IMR-90 (cell line): Measurements from ENCODE around the gene ATF5. TPM values are rescaled to one million over a fixed set of nuclear protein-coding genes. Genes with fewer than 3 reads are reported as not detected.

Experiments
- ATAC-seq: fragments of 200-7000 bp; cut with Tn5 transposase; 2 replicates; pipeline ENCODE4 v1.9.1; 2020; ENCODE audit warnings: low read depth, mild to moderate bottlenecking, moderate library complexity
- BruUV-seq: library from RNA; stranded (reverse); fragments of 400-500 nt; replicated peaks from 2 replicates; lab custom pipeline; 2021; lab: Mats Ljungman, UMichigan
- CTCF ChIA-PET: fragments of 300-600 bp; formaldehyde crosslinking; extraction: SDS; loops from one replicate; lab custom pipeline; 2021; ENCODE audit warnings: antibody characterized with exemption; lab: Yijun Ruan, JAX
- POLR2A ChIA-PET: fragments of 300-600 bp; sonication (Branson Sonifier 250); formaldehyde crosslinking; loops from one replicate; lab custom pipeline; 2022; ENCODE audit warnings: antibody characterized with exemption; ENCODE audit not compliant: unreplicated experiment; lab: Charles Lee
- DNase-seq: peaks from one replicate; pipeline ENCODE4 v3.0.0; 2013
- H2AFZ ChIP-seq: replicated peaks from 2 replicates; pipeline ENCODE3; 2013; ENCODE audit warnings: low read length, mild to moderate bottlenecking; ENCODE audit not compliant: poor library complexity
- H2AK5ac ChIP-seq: 2 replicates; pipeline ENCODE4 v1.6.1; 2013; ENCODE audit warnings: low read depth, low read length, inconsistent platforms
- H2AK9ac ChIP-seq: replicated peaks from 2 replicates; pipeline ENCODE3; 2013; ENCODE audit warnings: mild to moderate bottlenecking, low read depth, low read length, moderate library complexity; ENCODE audit not compliant: poor library complexity
- H2BK120ac ChIP-seq: 2 replicates; pipeline ENCODE4 v1.6.1; 2013; ENCODE audit warnings: low read depth, low read length, inconsistent platforms
- H2BK15ac ChIP-seq: 3 replicates; pipeline ENCODE4 v1.6.1; 2013; ENCODE audit warnings: low read depth, low read length, inconsistent platforms
- H2BK20ac ChIP-seq: 2 replicates; pipeline ENCODE4 v1.6.1; 2013; ENCODE audit warnings: low read depth, mild to moderate bottlenecking, inconsistent platforms, low read length, moderate library complexity
- H2BK5ac ChIP-seq: 2 replicates; pipeline ENCODE4 v1.6.1; 2013; ENCODE audit warnings: mild to moderate bottlenecking, low read depth, low read length, inconsistent platforms; ENCODE audit not compliant: poor library complexity, severe bottlenecking
- H3K14ac ChIP-seq: replicated peaks from 2 replicates; pipeline ENCODE4 v1.6.1; 2013; ENCODE audit warnings: low read depth, low read length, inconsistent platforms
- H3K18ac ChIP-seq: 2 replicates; pipeline ENCODE4 v1.6.1; 2013; ENCODE audit warnings: low read depth, low read length, control low read depth
- H3K23ac ChIP-seq: 2 replicates; pipeline ENCODE4 v1.6.1; 2013; ENCODE audit warnings: low read depth, low read length, inconsistent platforms
- H3K27ac ChIP-seq: 2 replicates; pipeline ENCODE4 v1.5.1; 2013; ENCODE audit warnings: mild to moderate bottlenecking, control low read depth, low read length; ENCODE audit not compliant: insufficient read depth
- H3K27me3 ChIP-seq: 2 replicates; pipeline ENCODE4 v1.6.1; 2013; ENCODE audit warnings: low read length; ENCODE audit not compliant: control insufficient read depth, insufficient read depth
- H3K36me3 ChIP-seq: 2 replicates; pipeline ENCODE4 v1.6.1; 2013; ENCODE audit warnings: low read length, mixed read lengths; ENCODE audit not compliant: control insufficient read depth, insufficient read depth
- H3K4ac ChIP-seq: 2 replicates; pipeline ENCODE4 v1.6.1; 2013; ENCODE audit warnings: low read depth, low read length, inconsistent platforms
- H3K4me1 ChIP-seq: 2 replicates; pipeline ENCODE4 v1.6.1; 2013; ENCODE audit warnings: low read length, mixed read lengths; ENCODE audit not compliant: control insufficient read depth, insufficient read depth
- H3K4me2 ChIP-seq: 2 replicates; pipeline ENCODE4 v1.6.1; 2013; ENCODE audit warnings: low read depth, mild to moderate bottlenecking, control low read depth, low read length, moderate library complexity
- H3K4me3 ChIP-seq: 2 replicates; pipeline ENCODE4 v1.5.1; 2013; ENCODE audit warnings: low read depth, mild to moderate bottlenecking, control low read depth, low read length, moderate library complexity; ENCODE audit not compliant: insufficient read depth
- H3K56ac ChIP-seq: 2 replicates; pipeline ENCODE4 v1.6.1; 2013; ENCODE audit warnings: low read length, inconsistent platforms; ENCODE audit not compliant: insufficient read depth; ENCODE audit errors: extremely low read depth
- H3K79me1 ChIP-seq, 2 experiments: 2 replicates each; pipeline ENCODE4 v1.6.1; 2013; ENCODE audit warnings: low read length in 2 of 2, inconsistent platforms in 1 of 2, low read depth in 1 of 2
- H3K9ac ChIP-seq: 2 replicates; pipeline ENCODE4 v1.6.1; 2013; ENCODE audit warnings: low read depth, low read length, control low read depth
- H3K9me1 ChIP-seq: 2 replicates; pipeline ENCODE4 v1.6.1; 2013; ENCODE audit warnings: low read length, inconsistent platforms; ENCODE audit not compliant: insufficient read depth
- H3K9me3 ChIP-seq: 2 replicates; pipeline ENCODE4 v1.6.1; 2013; ENCODE audit warnings: low read length; ENCODE audit not compliant: control insufficient read depth, insufficient read depth
- H4K20me1 ChIP-seq: 2 replicates; pipeline ENCODE4 v1.6.1; 2013; ENCODE audit warnings: low read length, inconsistent platforms; ENCODE audit not compliant: insufficient read depth
- H4K5ac ChIP-seq: 2 replicates; pipeline ENCODE4 v1.6.1; 2013; ENCODE audit warnings: mild to moderate bottlenecking, low read depth, low read length, control low read depth
- H4K8ac ChIP-seq, 2 experiments: 2 replicates each; pipeline ENCODE4 v1.6.1; 2013; ENCODE audit warnings: low read depth in 2 of 2, low read length in 2 of 2, control low read depth in 1 of 2, inconsistent platforms in 1 of 2
- H4K91ac ChIP-seq: 2 replicates; pipeline ENCODE4 v1.6.1; 2013; ENCODE audit warnings: low read depth, low read length, inconsistent platforms; ENCODE audit not compliant: insufficient read depth
- BHLHE40 ChIP-seq: fragments of 150-350 bp; IDR thresholded peaks from 2 replicates; pipeline ENCODE4 v1.6.1; 2016; ENCODE audit warnings: mild to moderate bottlenecking, low read depth, low read length
- CEBPB ChIP-seq: IDR thresholded peaks from 2 replicates; pipeline ENCODE4 v1.6.1; 2012; ENCODE audit warnings: low read depth, low read length, improper control_type of control experiment
- CHD1 ChIP-seq: IDR thresholded peaks from 2 replicates; pipeline ENCODE4 v1.6.1; 2012; ENCODE audit warnings: low read depth, low read length, improper control_type of control experiment
- ELK1 ChIP-seq: fragments of 150-350 bp; IDR thresholded peaks from 2 replicates; pipeline ENCODE4 v1.6.1; 2016; ENCODE audit warnings: low read depth, mild to moderate bottlenecking, low read length, moderate library complexity, borderline replicate concordance
- FOS ChIP-seq: fragments of 150-350 bp; IDR thresholded peaks from 2 replicates; pipeline ENCODE4 v1.6.1; 2016; ENCODE audit warnings: low read depth, low read length
- MAFK ChIP-seq: IDR thresholded peaks from 2 replicates; pipeline ENCODE4 v1.6.1; 2012; ENCODE audit warnings: low read depth, low read length, improper control_type of control experiment
- MAZ ChIP-seq: IDR thresholded peaks from 2 replicates; pipeline ENCODE4 v1.6.1; 2012; ENCODE audit warnings: low read depth, mild to moderate bottlenecking, low read length, improper control_type of control experiment, moderate library complexity, borderline replicate concordance
- MXI1 ChIP-seq: IDR thresholded peaks from 2 replicates; pipeline ENCODE4 v1.6.1; 2012; ENCODE audit warnings: low read depth, mild to moderate bottlenecking, low read length, moderate library complexity, borderline replicate concordance
- NFE2L2 ChIP-seq: fragments of 150-350 bp; IDR thresholded peaks from 2 replicates; pipeline ENCODE4 v1.6.1; 2016; ENCODE audit warnings: low read depth, mild to moderate bottlenecking, low read length
- POLR2A ChIP-seq: IDR thresholded peaks from 2 replicates; pipeline ENCODE4 v1.6.1; 2012; ENCODE audit warnings: mild to moderate bottlenecking, low read depth, low read length
- RAD21 ChIP-seq: IDR thresholded peaks from 2 replicates; pipeline ENCODE4 v1.6.1; 2012; ENCODE audit warnings: low read length, improper control_type of control experiment
- RCOR1 ChIP-seq: IDR thresholded peaks from 2 replicates; pipeline ENCODE4 v1.6.1; 2012; ENCODE audit warnings: mild to moderate bottlenecking, low read length, improper control_type of control experiment; ENCODE audit not compliant: insufficient replicate concordance
- RFX5 ChIP-seq: IDR thresholded peaks from 2 replicates; pipeline ENCODE4 v1.8.0; 2012; ENCODE audit warnings: low read depth, mild to moderate bottlenecking, low read length, moderate library complexity
- SMC3 ChIP-seq: fragments of 150-350 bp; IDR thresholded peaks from 2 replicates; pipeline ENCODE4 v1.6.1; 2016; ENCODE audit warnings: low read depth, mild to moderate bottlenecking, antibody characterized with exemption, low read length, moderate library complexity
- USF2 ChIP-seq: fragments of 150-350 bp; IDR thresholded peaks from 2 replicates; pipeline ENCODE4 v1.6.1; 2017; ENCODE audit warnings: mild to moderate bottlenecking, antibody characterized with exemption, low read length, low read depth
- WGBS, 2 experiments: methylation state at CpG; one replicate each; pipeline versions ENCODE4 v1.1.5 to v1.1.7; 2013; ENCODE audit warnings: missing lambda C conversion rate in 2 of 2; ENCODE audit not compliant: insufficient read length in 1 of 2; ENCODE audit errors: extremely low coverage in 2 of 2; 5-methylcytosine and 5-hydroxymethylcytosine counted together
- dilution Hi-C: fragments of 300-500 bp; cut with HindIII; formaldehyde crosslinking; loops from one replicate; pipeline ENCODE4 v1.14.3; 2018; ENCODE audit warnings: low sequenced_read_pairs; ENCODE audit not compliant: unreplicated experiment
- in situ Hi-C: fragments of 300-500 bp; cut with MboI; formaldehyde crosslinking; loops from 3 replicates; pipeline ENCODE4 v1.14.3; 2019; ENCODE audit warnings: low sequenced_read_pairs, inconsistent platforms, mixed read lengths
- intact Hi-C: fragments of 100-400 bp; cut with micrococcal nuclease; formaldehyde crosslinking; loops from 2 replicates; pipeline ENCODE4 v1.10.0; 2022
- polyA plus RNA-seq, 3 experiments: library from polyadenylated mRNA; depleted of rRNA; stranded (reverse); fragments of >200 nt; gene quantifications; 2 replicates each; pipeline ENCODE4 v1.2.3, GENCODE V29; 2012; ENCODE audit warnings: low replicate concordance in 1 of 3
- total RNA-seq: library from RNA; depleted of rRNA; stranded (reverse); fragments of >200 nt; gene quantifications from 2 replicates; pipeline ENCODE4 v1.2.3, GENCODE V29; 2012
- TF ChIP-seq, protein P1 (sequence below): conservative IDR thresholded peaks from 2 replicates; pipeline ENCODE4 v1.5.1; 2012; ENCODE audit warnings: mild to moderate bottlenecking, low read depth, low read length, improper control_type of control experiment

The ATF5 gene
- total and polyA plus RNA-seq, 2 of the 4 experiments (the other 2 are of a cell fraction) = 2.7 to 15.7 TPM

DNA sequence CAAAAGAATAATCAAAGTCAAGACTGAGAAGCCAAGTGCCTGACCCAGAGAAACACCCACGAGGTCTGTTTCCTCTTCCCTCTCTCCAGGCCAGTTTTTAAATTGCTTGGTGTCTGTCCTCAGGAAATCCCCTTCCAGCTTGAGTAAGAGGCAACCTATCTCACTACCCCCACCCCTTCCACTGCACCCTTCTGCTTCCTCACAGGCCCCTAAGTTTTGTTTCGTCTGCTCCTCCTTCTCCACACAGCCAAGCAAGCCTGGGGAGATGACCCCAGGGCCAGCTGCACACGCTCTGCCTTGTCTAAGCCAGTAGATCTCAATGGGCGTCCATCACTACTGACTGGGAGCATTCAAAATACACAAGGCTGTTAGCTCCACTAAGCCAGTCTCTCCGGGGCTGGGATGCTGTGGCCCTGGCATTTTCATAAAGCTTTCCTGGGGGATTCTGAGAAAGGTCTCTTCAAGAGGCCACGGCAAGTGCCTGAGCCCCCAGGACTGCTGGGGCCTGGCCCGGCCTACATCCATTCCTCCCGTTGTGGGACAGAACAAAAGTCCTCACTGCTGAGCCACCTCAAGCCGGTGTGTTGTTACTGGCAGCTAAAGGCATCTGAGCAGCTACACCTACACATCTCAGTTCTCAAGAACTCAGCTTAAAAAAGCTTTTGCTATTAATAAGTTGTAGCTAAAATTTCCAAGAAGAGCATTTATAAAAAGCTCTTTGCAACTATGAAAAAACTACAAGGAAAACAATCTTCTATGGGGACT, 17.4 kb upstream of the ATF5 start:
- peaks cover 36% of the 10 kb centered on the region for H4K20me1 ChIP-seq

More for the DNA sequence above, 17.4 kb upstream of the ATF5 start:
- CTCF ChIA-PET = no interaction called here
- Histone ChIP-seq H3K4me2 (no peak overlapping the region), H3K23ac (no peak overlapping the region), H2AK5ac (no peak overlapping the region), H4K8ac (no peak overlapping the region), H3K27ac (no peak overlapping the region), H3K27me3 (no peaks in the 10 kb centered on the region), H3K14ac (no peak overlapping the region), H3K9ac (no peak overlapping the region), H3K4ac (no peak overlapping the region), H3K36me3 (peaks cover 63% of the 10 kb centered on the region), H2AFZ (no peak overlapping the region), H3K9me1 (peaks cover 15% of the 10 kb centered on the region), H2AK9ac (peak overlapping the region; percentile 8), H3K4me3 (no peak overlapping the region), H2BK5ac (no peak overlapping the region), H4K91ac (no peak overlapping the region), H2BK20ac (no peak overlapping the region), H3K4me1 (peaks cover 3% of the 10 kb centered on the region), H3K79me1 (peaks cover 15 to 79% of the 10 kb centered on the region in 2 experiments), H3K9me3 (no peaks in the 10 kb centered on the region), H3K56ac (no peak overlapping the region), H3K18ac (no peak overlapping the region), H2BK15ac (no peak overlapping the region), H4K5ac (no peak overlapping the region), H2BK120ac (no peak overlapping the region)
- WGBS, 2 experiments = 89% methylated on average over 5 of the region's 9 CpGs; no CpG with 5 or more reads in 1 of the 2 experiments
- ATAC-seq = no peak
- in situ Hi-C loops = no loop called here
- peak; percentile 52 for DNase-seq
- no TSS peak for BruUV-seq
- POLR2A ChIA-PET = no interaction called here
- intact Hi-C loops = no loop called here
- TF ChIP-seq FOS = no peak
- TF ChIP-seq NFE2L2 = no peak
- no peak for TF ChIP-seq ELK1
- TF ChIP-seq BHLHE40 = no peak
- TF ChIP-seq, protein P1, sequence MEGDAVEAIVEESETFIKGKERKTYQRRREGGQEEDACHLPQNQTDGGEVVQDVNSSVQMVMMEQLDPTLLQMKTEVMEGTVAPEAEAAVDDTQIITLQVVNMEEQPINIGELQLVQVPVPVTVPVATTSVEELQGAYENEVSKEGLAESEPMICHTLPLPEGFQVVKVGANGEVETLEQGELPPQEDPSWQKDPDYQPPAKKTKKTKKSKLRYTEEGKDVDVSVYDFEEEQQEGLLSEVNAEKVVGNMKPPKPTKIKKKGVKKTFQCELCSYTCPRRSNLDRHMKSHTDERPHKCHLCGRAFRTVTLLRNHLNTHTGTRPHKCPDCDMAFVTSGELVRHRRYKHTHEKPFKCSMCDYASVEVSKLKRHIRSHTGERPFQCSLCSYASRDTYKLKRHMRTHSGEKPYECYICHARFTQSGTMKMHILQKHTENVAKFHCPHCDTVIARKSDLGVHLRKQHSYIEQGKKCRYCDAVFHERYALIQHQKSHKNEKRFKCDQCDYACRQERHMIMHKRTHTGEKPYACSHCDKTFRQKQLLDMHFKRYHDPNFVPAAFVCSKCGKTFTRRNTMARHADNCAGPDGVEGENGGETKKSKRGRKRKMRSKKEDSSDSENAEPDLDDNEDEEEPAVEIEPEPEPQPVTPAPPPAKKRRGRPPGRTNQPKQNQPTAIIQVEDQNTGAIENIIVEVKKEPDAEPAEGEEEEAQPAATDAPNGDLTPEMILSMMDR = no peak
- TF ChIP-seq CHD1 = no peak
- TF ChIP-seq CEBPB = no peak
- TF ChIP-seq USF2 = no peak
- no peak for TF ChIP-seq RCOR1
- TF ChIP-seq RFX5 = no peak
- TF ChIP-seq MXI1 = no peak
- TF ChIP-seq MAZ = no peak
- TF ChIP-seq POLR2A = no peak
- no peak for TF ChIP-seq RAD21
- TF ChIP-seq MAFK = no peak
- no peak for TF ChIP-seq SMC3
- dilution Hi-C loops = no loop called here
